Stimulated activated CD8-positive, alpha-beta memory T cell treated with anti-CD3 and anti-CD28 coated beads, Interleukin-7, amount 100 ng/mL, for 4 hours (primary cell): ENCODE results near the gene ETFA.
"Not testable (repeated sequence)": the region's sequence is repeated elsewhere in the genome, so short reads cannot be mapped to it uniquely, and the experiment has no call there.

ENCODE experiments used
- DNase-seq, 2 donors: peaks; one replicate each; pipeline ENCODE4 v3.0.0-alpha.2; 2020; ENCODE audit warnings: low read depth in 2 of 2

Gene ETFA

DNA sequence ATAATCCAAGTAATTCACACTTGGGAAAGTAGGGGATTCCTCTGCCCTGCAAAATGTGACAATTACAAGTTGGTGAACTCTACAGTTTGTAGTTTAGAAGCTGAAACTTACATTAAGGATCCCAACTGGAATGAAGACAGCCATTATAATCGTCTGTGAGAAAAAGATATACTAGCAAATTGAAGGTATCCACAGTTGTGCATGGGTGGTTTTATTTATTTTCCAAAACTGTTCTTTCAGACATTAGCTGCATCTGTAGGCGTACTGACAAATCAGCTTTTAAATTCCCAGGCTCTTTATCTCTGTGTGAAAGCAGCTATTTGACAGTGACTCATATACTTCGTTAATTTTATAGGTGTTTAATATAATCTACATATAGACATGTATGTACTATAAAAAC, 12.8 kb upstream of the ETFA start:
- no peak for DNase-seq

DNA sequence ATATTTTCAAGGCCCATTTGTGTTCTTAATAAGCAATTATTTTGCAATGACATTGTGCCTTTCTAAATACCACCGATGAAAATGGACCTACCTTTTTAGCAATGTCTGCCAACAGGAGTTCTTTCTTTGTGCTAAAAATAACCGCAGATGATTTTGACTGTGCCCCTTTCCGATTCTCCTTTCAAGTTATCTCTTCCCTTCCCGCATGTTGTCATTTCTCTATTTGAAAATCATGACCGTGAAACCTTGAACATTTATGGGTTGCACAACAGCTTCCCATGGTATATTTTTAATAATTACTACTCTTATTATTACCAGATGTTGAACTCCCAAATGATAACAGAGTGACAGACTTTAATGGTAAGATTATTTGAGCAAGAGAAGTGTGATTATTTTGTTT, 10.3 kb upstream of the ETFA start:
- no peak for DNase-seq

DNA sequence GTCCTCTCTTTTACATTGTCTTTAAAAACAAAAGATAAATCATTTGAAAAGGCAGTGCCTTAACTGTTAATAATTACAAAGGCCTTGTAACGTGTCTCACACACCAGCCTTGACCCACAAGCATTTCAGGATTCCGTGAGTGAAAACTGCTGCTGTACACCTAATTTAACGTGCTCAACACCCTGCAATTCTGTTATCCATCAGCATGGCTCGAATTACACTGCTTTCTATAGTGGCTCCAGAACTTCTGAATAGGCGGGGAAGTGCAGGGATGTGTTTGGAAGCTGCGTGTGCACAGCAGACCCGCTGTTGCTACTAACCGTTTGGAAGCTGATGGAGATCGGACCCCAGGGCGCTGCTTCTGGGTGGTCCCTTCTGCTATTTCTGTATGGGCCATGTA, 9.9 kb upstream of the ETFA start:
- DNase-seq, result no peak

DNA sequence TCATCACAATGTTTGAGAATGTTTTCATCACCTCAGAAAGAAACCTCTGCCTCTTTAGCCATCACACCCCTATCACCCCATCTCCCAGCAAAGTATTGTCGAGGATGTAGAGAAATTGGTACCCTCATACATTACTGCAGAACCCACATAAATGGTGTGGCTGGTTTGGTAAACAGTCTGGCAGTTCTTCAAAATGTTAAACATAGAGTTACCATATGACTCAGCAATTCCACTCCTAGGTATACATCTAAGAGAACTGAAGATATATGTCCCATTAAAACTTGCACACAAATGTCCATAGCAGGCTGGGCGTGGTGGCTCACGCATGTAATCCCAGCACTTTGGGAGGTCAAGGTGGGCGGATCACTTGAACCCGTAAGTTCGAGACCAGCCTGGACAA, 8.7 kb upstream of the ETFA start:
- DNase-seq, result no peak

DNA sequence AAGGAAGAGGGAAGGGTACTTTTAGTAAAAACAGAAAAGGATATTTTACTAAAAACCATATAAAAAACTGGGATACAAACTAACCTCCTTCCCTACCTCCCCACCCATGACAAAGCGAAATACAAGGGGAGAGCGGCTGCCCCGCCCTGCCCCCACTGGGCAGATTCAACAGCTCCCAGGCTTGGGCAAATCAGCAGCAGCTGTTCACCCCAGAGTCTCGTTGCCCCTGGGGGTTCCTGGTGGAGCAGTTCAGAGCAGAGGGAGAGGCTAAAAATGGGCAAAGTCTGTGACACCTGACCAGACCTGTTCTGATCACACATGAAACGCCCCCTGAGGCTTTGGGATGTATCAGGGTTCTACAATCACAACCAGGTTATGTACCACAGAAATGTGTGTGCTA, 2.5 kb upstream of the ETFA start:
- no peak for DNase-seq

DNA sequence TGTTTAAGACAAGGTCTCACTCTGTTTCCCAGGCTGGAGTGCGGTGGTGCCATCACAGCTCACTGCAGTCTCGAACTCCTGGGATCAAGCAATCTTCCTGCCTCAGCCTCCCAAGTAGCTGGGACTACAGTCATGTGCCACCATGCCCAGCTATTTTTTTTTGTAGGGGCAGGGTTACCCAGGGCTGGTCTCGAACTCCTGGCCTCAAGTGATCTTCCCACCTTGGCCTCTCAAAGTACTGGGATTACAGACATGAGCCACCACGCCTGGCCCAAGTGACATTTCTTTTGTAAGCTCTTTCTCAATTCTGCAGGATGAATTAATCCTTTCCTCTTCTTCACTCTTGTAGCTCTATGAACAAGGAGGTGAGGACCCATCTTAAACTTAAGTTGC, 1.9 kb upstream of the ETFA start:
- not testable (repeated sequence) for DNase-seq

DNA sequence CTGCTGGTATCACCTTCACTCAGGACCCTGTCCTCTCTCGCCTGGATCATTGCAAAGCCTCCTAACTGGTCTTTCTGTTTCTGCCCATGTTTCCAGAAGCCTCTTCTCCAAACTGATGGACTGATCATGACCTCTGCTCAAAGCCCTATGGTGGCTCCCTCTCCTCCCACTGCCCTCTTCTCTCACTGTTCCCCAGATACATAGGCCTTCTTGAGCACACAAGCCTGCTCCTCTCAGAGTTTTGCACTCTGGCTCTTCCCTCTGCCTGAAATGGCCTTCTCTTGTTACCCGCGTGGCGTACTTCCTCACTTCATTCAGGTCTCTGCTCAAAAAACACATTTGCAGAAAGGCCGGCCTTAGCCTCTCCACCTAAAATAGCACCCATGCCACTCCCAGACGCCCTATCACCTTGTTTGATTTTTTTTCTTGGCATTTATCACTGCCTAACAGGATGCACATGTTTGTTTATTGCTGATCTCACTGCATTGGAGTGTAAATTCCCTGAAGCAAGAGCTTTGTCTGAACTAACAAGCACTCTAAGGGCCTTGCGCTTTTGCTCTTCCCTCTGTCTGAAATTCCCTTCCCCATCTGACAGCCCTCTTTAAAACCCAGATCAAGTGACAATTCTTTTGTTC, 1.4 kb upstream of the ETFA start:
- no peak for DNase-seq

DNA sequence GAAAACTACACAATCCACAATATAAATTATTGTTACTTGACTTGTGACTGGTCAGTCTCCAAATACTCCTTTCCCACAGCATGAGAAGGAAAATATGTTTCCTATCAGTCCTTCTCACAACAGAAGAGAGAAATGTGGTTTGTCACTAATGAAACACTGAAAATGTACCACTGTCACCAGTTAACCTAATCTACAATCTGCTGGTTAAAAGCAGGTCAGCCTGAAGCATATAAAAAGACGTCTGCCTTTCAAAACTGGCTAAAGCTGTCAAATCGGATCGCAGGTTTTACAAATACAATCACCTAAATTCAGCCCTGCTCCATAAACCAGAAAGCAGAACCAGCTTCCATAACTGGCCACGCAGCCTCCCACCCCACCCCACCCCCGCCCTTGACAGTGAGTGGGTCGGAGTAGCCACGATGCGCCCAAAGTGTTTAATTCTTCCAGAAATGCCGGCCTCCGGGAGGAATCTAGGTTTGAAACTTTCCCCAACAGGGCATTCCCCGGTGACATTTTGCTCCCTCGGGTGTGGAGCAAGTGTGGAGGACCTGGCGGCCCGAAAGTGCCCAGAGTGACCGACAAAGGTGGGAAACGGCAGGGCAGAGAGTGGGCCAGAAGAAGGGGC, 682 bp downstream of the ETFA start:
- no peak for DNase-seq

DNA sequence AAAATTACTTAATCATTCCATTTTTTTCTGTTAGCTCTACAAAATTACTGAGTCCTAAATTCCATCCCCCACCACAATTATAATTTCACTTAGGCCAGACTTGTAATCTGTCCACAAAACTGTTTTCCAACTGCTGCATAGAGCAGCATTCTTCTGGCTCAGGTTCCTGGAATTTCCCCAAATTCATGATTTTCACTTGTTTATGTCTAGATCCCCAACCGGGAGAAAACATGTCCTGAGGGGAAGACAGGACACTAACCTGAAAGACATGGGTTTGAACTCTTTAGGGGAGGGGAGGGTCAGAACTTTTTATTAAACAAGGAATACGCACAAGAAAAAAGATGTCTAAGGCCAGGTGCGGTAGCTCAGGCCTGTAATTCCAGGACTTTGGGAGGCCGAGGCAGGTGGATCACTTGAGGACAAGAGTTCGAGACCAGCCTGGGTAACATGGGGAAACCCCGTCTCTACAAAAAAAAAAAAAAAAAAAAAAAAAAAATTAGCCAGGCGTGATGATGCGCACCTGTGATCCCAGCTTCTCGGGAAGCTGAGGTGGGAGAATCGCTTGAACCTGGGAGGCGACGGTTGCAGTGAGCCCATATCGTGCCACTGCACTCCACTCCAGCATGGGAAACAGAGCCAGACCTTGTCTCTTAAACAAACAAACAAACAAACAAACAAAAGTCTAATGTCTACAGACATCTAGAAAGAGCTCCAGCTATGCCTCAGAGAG, 1.5 kb downstream of the ETFA start:
- no peak for DNase-seq

DNA sequence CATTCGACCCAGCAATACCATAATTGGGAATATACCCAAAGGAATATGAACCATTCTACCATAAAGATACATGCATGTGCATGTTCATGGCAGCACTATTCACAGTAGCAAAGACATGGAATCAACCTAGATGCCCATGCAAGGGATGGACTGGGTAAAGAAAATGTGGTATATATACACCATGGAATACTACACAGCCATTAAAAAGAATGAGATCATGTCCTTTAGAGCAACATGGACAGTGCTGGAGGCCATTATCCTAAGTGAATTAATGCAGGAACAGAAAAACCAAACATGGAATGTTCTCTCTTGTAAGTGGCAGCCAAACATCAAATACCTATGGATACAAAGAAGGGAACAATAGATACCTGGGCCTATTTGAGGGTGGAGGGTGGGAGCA, 7.4 kb downstream of the ETFA start:
- DNase-seq, result no peak

DNA sequence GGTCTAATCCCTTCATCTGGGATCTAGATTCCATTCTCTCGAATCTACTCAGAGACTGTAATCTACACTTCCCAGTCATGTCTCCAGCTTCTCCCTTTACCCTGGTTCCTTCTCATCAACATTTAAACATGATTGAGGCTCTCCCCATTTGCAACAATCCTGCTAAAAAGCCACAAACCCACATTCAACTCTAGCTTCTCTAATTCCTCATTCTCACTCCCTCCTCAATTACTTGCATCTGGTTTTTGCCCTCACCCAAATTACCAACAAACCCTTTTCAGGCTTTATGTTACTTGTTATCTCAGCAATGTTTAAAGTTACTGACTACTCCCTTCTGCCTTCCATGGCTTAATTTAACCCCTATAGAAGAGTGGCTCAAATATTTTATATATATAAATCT, 11.5 kb downstream of the ETFA start:
- no peak for DNase-seq

DNA sequence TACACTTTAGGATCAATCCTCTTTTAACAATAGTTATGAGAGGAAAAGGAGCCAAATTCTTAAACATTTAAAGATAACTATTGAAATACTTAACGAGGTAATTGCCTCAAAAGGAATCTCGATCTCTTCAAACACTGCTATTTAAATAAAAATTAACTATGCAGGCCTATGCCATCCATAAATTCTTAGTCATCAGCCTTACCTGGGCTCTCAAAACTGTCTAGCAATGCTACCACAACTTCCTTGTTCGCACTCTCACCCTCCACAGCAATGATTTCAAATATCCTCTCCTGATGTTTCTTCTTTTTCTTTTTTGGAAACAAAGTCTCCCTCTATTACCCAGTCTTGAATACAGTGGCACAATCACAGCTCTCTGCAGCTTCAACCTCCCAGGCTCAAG, 12.3 kb downstream of the ETFA start:
- no peak for DNase-seq

DNA sequence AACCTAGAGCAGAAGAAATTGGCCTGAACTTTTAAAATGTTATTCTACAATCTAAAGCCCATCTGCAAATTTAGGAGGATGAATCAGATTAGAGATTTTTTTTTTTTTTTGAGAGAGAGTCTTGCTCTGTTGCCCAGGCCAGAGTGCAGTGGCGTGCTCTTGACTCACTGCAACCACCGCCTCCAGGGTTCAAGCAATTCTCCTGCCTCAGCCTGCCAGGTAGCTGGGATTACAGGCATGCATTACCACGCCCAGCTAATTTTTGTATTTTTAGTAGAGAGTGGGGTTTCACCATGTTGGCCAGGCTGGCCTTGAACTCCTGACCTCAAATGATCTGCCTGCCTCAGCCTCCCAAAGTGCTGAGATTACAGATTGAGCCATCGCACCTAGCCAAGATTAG, 13.3 kb downstream of the ETFA start:
- not testable (repeated sequence) for DNase-seq

DNA sequence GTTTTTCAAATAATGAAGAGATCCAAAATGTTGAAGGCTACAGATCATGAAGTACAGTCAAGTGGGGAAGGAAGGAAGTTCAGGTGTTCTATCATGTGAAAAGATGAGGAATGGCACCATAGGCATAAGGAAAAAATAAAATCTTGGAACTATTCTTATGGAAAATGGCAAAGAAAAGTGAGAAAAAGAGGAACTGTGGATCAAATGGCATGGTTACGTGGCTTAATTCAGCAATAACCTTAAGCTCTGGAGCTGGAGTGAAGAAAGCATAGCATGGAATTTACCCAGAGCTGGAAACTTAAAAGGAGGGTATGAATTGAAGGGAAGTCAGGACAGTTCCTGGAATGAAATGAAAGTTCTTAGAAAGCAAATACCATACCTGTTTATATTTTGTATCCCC, 14.4 kb downstream of the ETFA start:
- DNase-seq, result no peak

DNA sequence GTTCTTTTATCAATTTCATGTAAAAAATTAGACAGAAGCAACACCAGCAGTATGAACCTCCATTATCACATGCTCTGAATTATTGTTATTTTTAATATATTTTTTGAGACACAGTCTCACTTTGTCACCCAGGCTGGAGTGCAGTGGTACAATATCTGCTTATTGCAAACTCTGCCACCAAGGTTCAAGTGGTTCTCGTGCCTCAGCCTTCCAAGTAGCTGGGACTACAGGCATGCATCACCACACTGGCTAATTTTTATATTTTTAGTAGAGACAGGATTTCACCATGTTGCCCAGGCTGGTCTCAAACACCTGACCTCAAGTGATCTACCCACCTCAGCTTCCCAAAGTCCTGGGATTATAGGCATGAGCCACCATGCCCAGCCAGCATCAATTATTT, 16.8 kb downstream of the ETFA start:
- not testable (repeated sequence) for DNase-seq

DNA sequence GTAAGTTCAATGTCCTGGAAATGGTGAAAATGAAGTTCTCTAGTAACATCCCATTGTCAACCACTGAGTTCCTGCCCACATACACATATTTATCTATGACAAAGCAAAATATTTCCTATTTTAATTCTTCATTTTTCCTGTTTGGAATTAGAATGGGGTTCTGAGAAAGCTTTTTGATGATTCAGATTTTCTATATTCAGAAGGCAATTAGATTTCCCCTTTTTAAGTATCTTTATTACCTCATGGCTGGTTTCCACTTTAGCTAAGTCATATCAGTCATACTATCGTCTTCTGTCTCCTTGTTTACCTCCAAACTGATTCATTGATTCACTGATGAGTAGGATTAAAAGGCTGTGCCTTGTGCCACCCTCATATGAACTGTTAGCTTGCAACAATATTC, 17.9 kb downstream of the ETFA start:
- no peak for DNase-seq

DNA sequence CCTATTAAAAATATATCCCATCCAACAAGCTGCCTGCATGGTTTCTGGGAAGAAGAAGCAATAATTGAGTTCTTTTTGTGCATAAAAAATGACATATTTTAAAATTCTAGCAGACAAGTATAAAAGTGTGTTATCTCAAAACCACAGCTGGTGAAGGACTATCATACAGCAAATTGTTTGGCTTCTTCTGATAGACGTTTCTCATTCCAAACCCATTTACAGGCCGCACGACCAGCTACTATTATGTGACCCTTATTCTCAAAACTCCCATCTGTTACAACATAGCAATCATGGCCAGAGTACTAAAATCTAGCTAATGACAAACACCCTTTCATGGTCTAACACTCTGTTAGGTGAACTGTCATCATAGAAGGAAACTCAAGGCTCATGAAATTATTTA, 21.7 kb downstream of the ETFA start:
- DNase-seq, result no peak

DNA sequence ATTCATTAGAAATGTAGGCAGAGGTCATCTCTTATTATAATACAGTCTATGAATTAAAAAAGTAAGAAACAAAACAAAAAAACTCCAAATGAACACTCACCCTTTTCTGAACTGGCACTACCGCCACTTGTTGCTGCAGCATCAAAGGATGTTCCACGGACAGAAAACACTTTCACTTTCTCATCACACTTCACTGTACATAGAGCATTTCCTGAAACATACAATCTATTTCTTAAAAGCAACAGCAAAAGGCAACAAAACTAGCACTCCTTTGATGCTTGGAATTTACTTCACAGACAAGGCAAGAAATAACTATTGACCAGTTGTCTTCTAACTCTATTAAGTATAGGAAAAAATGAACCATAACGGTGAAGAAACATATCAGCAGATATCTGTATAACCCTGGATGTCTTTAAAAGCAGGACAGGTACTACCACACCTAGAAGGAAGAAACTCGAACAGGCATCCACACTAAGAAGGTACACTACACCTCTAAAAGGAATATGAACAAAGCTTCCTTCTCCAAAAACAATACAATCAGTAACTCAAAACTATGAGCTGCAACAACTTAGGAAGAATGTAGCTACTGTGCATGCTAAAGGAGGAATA, 24.9 kb downstream of the ETFA start:
- peak in 1 of 2 donors; percentile 5 for DNase-seq

DNA sequence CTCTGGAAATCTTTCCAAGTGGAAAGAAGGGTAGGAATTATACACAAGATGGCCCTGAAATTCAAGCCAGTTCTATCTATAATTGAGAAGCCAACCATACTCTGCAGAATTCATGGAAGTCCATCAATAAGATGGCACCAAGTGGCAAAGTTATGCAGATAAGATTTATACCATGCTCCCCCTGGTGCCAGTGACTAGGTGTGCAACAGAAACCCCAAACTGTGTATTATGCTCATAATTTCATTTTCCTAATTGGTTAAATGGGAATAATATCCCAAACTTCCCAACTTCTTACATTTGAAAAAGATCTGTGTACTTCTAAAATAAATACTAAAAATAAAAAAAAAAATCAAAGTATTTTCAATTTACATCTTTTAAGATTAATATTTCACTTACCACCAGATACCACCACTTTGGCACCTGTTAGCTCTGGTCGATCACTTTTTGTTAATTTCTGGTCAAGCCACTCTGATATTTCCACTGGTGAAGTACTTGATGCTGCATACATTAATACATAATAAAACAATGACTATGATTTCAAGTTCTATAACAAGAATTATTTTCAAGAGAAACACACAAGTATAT, 25.9 kb downstream of the ETFA start:
- no peak for DNase-seq

DNA sequence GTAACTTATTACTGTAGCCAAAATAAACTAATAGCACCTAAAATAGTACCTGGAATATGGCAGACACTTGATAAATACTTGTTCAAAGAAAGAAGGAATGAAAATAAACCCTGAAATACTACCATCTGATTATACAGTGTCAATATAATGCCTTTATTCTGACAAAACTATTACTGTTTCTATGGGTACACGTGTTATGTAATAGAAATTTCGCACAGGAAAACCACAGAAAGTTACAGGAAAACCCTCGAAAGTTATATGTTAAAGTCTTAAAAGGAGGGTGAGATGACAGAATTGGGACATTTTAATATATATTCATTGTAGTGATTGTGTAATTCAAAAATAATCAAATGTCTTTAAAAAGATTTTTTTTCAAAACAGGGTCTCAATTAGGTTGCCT, 28.8 kb downstream of the ETFA start:
- no peak for DNase-seq

DNA sequence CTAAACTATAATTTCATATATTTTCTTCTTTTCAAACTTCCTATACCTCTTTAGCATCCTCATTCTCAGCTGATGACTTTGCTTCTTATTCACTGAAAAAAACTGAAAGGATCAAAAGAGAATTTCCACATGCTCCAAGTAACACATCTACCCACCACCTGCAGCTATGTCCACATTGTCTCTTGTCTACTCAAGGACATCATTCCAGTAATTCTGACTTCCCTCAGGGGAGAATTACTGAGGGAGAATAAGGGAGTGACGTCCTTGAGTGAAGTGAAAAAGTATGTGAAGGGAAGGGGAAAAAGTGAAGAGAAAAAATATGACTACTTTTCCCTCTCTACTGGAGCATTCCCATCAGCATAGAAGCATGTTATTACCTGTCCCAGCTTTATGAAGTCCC, 32.6 kb downstream of the ETFA start:
- no peak for DNase-seq

DNA sequence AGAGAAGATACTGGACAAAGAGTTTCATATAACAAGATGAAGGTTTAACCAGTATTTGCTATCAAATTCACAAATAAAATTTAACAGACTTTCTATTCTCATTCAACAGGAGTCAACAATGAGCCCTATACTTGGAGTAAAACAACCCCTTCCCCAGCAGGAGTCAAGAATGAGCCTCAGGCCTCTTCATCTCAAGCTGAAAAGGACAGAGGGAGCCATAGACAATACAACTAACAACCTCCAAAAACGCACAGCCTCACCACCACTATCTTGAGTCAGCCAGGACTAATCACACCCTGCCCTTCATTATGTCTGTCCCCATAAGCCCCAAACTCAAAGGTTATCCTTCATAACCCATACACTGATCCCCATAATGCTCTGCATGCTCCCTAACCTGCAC, 36.4 kb downstream of the ETFA start:
- DNase-seq, result no peak

DNA sequence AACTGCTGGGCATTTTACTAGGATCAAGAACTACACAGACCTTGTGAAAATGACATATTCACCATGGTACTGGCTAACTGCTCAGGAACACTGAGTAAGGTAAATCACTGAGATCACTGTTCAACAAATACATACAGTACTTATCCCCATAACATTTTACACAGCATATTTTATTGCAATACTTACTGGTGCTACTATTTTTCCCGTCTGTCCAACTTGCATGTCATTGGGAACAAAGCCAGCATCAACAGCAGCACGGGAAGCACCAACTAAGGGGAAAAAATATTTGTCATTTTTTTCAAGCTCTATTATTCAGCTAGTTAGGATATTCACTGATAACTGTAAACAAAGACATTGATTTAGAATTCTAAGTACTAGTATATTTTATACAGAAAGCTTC, 37.0 kb downstream of the ETFA start:
- no peak for DNase-seq
